ENCODE measurements around the gene CPT1B.
A peak's percentile ranks its signal among the peaks of the same experiment; 100 is the strongest.

The CPT1B gene

GRCh38 chr22:50595189-50595588 is 17.0 kb upstream of the CPT1B start:
- FAIRE-seq (no peak), DNase-seq (ENCODE audit: extremely low spot score, insufficient read length, low read depth) (no peak)

GRCh38 chr22:50587407-50587806 is 9.2 kb upstream of the CPT1B start:
- DNase-seq (ENCODE audit: extremely low spot score, insufficient read length, low read depth) (no peak), FAIRE-seq (no peak)

GRCh38 chr22:50586416-50586815 is 8.2 kb upstream of the CPT1B start:
- DNase-seq (ENCODE audit: extremely low spot score, insufficient read length, low read depth) (no peak), FAIRE-seq (no peak)

GRCh38 chr22:50585781-50586180 is 7.6 kb upstream of the CPT1B start:
- DNase-seq (ENCODE audit: extremely low spot score, insufficient read length, low read depth) (no peak), FAIRE-seq (no peak)

GRCh38 chr22:50585238-50585637 is 7.0 kb upstream of the CPT1B start:
- DNase-seq (ENCODE audit: extremely low spot score, insufficient read length, low read depth) (no peak), FAIRE-seq (no peak)

- DNase-seq (ENCODE audit: extremely low spot score, insufficient read length, low read depth) (no peak), FAIRE-seq (no peak)
These were observed 6.2 kb upstream of the CPT1B start for GRCh38 chr22:50584106-50585096.

GRCh38 chr22:50583294-50583861 is 5.2 kb upstream of the CPT1B start:
- FAIRE-seq (no peak), DNase-seq (ENCODE audit: extremely low spot score, insufficient read length, low read depth) (no peak)

- FAIRE-seq, result peak; percentile 100
- DNase-seq (ENCODE audit: extremely low spot score, insufficient read length, low read depth), result peak; percentile 99
These were observed 4.5 kb upstream of the CPT1B start, which contains the start of gene CHKB for GRCh38 chr22:50582493-50583293. Gene CHKB (minus strand): TSS chr22:50582849. CDS start chr22:50582781, 68 bp downstream.

- FAIRE-seq (no peak), DNase-seq (ENCODE audit: extremely low spot score, insufficient read length, low read depth) (no peak)
These were observed 3.8 kb upstream of the CPT1B start for GRCh38 chr22:50581950-50582492.

GRCh38 chr22:50581031-50581949 is 3.1 kb upstream of the CPT1B start:
- no peak for FAIRE-seq
- DNase-seq (ENCODE audit: extremely low spot score, insufficient read length, low read depth), result no peak

- FAIRE-seq (no peak), DNase-seq (ENCODE audit: extremely low spot score, insufficient read length, low read depth) (no peak)
These were observed 1.5 kb upstream of the CPT1B start for GRCh38 chr22:50579752-50580151.

GRCh38 chr22:50578776-50579310 is 616 bp upstream of the CPT1B start:
- FAIRE-seq, result no peak
- DNase-seq (ENCODE audit: extremely low spot score, insufficient read length, low read depth), result no peak

- DNase-seq (ENCODE audit: extremely low spot score, insufficient read length, low read depth) (no peak), FAIRE-seq (no peak)
These were observed 585 bp downstream of the CPT1B start for GRCh38 chr22:50577697-50577986.

- no peak for DNase-seq (ENCODE audit: extremely low spot score, insufficient read length, low read depth)
- FAIRE-seq, result no peak
These were observed 1.2 kb downstream of the CPT1B start for GRCh38 chr22:50576806-50577696.

GRCh38 chr22:50576070-50576469 is 2.2 kb downstream of the CPT1B start:
- DNase-seq (ENCODE audit: extremely low spot score, insufficient read length, low read depth), result no peak
- FAIRE-seq, result no peak

GRCh38 chr22:50575426-50575941 is 2.7 kb downstream of the CPT1B start:
- DNase-seq (ENCODE audit: extremely low spot score, insufficient read length, low read depth) (no peak), FAIRE-seq (no peak)

GRCh38 chr22:50574383-50574755 is 3.9 kb downstream of the CPT1B start:
- DNase-seq (ENCODE audit: extremely low spot score, insufficient read length, low read depth), result no peak
- no peak for FAIRE-seq

Measured in GM18507 (cell line).